Sciatic nerve (tissue), 2 donors: ENCODE measurements around the gene COPS8. TPM values are rescaled to one million over a fixed set of nuclear protein-coding genes. Genes with fewer than 3 reads are reported as not detected.

ENCODE experiments used
- ATAC-seq: fragments of 200-7000 bp; cut with Tn5 transposase; one replicate; pipeline ENCODE4 v1.9.1; 2020; ENCODE audit warnings: mild to moderate bottlenecking, moderate library complexity
- DNase-seq: peaks from one replicate; pipeline ENCODE4 v3.0.0-alpha.2; 2020; ENCODE audit warnings: low spot score
- intact Hi-C: fragments of 100-400 bp; cut with DNase I; formaldehyde crosslinking; loops from one replicate; pipeline ENCODE4 v1.14.2; 2022
- total RNA-seq: library from RNA; stranded (reverse); fragmentation: NEBNext Ultra II Directional; extraction: Animal tissue kit (Norgen Biotek cat#: 25700); gene quantifications from one replicate; pipeline ENCODE4 v1.2.1, GENCODE V29; 2021
- donor health status: DM: no; HTN: no; CAD: no.
- donor health status: DM: no; HTN: no; CAD: no.

The COPS8 gene
- total RNA-seq, 1 donor from 2014 or later: 51.4 TPM

- no peak for DNase-seq
- intact Hi-C loops: no loop called here
- ATAC-seq: no peak
Measured at GRCh38 chr2:237126519-237127174, 41.0 kb downstream of the COPS8 start.

DNA sequence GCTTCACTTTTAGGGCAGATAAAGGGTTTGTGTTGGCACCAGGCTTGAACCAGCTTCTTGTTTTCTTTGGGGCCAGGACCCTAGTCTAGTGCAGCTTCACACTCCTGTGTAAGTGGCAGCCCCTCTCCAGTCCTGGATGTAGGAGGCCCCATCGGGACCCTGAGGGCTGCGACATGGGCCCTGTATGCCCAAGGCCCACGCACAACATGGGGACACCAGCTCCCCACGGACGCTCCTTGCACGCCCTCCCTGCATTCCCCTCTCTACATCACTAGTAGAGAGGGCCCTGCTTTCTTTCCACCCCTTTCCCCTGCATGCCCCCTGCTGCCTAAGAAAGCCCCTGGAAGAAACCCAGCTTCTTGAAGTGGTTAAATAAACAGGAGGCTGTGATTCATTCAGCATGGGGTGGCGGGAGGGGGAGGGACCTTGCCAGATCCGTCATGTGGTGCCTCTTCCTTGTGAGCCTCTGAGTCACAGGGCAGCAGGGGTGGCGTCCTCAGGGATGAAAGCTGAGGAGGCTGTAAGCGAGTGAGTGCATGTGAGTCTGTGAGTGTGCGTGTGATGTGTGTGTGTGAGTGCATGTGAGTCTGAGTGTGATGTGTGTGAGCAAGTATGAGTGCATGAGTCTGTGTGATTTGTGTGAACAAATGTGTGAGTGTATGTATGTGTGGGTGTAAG is 42.5 kb downstream of the COPS8 start:
- ATAC-seq (peak; percentile 99), DNase-seq (peak; percentile 94)
- intact Hi-C loops: no loop called here

- no peak for DNase-seq
- no peak for ATAC-seq
- intact Hi-C loops: no loop called here
Measured at GRCh38 chr2:237128845-237129592, 43.3 kb downstream of the COPS8 start.

DNA sequence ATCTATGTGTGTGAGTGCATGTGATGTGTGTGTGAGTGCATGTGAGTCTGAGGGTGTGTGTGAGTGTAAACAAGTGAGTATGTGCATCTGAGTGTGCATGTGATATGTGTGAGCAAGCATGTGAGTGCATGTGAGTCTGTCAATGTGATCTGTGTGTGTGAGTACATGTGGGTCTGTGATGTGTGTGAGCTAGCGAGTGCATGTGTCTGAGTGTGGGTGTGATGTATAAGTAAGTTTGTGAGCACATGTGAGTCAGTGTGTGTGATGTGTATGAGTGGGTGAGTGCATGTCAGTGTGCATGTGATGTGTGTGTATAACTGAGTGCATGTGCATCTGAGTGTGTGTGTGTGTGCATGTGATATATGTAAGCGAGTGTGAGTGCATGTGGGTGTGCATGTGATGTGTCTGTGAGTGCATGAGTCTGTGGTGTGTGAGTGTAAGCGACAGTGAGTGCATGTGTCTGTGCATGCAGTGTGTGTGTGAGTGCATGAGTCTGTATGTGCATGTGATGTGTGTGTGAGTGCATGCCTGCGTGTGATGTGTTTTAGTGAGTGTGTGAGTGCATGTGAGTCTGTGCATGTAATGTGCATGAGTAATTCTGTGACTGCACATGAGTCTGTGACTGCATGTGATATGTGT is 44.1 kb downstream of the COPS8 start:
- no peak for DNase-seq
- intact Hi-C loops: no loop called here

DNA sequence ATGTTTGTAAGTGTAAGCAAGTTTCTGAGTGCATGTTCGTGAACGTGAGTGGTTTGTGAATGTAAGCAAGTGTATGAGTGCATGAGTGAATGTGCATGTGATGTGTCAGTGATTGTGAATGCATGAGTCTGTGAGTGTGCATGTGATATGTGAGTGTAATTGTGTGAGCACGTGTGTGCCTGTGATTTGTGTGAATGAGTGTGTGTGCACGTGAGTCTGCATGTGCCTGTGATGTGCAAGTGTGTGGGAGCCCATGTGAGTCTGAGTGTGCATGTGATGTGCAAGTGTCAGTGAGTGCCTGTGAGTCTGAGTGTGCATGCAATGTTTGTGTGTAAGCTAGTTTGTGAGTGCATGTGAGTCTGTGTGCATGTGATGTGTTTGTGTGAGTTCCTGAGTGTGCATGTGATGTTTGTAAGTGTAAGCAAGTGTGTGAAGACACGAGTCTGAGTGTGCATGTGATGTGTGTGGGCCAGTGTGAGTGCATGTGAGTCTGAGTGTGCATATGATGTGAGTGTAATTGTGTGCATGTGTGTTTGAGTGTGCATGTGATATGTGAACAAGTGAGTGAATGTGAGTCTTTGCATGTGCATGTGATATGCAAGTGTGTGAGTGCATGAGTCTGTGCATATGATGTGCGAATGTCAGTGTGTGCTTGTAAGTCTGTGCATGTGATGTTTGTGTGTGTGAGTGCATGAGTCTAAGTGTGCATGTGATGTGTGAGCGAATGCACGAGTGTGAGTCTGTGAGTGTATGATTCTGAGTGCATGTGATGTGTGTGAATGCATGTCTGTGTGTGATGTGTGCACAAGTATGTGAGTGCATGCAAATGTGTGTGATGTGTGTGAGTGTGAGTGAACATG is 45.1 kb downstream of the COPS8 start:
- intact Hi-C loops: no loop called here
- ATAC-seq: no peak
- no peak for DNase-seq

More for the DNA sequence above, 44.1 kb downstream of the COPS8 start:
- no peak for ATAC-seq

DNA sequence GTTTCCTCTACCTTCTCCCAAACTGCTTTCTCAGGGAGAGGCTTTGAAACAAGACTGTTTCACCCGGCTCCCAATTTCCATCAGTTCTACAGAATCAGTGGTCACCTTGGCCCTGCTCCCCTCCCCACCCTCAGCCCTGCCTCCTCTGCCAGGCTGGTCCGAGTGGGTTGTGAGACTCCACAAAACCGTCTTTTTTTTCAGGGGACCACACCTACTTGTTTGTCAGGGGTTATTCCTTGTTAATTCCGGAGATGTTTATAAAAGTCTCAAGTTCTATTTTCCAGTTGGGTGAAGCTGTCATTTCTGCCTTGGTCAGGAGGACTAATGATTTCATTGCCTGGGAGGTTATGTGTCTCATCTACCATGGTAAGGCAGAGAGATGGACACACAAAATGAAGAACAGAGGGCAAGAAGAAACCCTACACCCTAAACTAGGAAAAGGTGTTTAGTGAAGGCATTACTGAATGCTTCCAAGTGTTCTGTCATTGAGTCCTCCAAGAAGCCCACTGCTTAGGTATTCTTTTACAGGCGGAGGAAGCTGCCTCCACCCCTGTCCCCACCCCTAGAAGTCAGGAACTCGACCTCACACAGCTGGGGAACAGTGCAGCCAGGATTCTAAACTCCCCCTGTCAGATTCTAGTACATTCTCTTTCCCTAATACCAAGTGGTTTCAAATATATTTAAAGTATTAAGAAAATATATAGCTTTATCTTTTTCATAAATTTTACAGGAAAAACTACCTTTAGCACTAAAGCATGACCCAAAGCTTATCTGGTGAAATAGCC is 46.3 kb downstream of the COPS8 start:
- no peak for ATAC-seq
- DNase-seq: no peak
- intact Hi-C loops: no loop called here

GRCh38 chr2:237132799-237133198 is 47.1 kb downstream of the COPS8 start:
- DNase-seq (no peak), ATAC-seq (no peak)
- intact Hi-C loops: no loop called here

DNA sequence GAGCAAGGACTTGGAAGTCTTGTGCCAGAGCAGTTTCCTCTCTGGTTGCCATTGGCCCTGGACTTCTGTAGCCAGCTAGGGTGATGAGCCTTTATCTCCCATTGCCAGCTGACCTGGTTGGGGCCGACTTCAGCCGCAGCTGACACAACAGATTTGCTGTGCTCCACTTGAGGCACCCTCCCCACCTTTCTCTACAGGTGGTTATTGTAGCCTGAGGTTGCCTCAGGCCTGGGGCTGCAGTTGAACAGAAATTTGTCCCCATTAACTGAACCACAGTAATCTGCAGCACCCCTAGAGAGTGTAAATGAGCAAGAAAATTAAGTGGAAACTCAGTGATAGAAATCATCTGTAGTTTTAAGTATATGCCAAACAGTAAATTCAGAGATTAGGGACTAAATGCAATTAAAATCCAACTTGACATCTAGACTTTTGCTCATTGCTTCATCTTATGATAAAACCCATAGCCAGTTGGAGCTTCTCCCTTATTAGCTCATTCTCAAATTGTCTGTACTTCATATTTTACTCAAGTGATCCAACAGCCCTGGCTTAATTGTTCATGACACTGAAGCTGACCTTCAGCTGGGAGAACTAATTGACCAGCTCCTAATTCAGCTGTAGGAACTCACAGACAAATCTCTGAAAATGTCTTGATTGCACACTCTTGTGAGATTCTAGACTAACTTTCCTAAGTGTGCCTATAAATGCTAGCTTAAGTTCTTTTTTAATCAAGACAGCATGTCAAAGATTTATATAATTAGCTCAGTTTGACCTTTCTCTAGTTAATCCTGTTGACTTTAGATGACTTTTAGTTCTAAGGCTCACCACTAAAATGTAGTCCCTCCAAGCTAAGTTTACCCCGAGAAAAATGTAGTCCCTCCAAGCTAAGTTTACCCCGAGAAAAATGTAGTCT is 48.9 kb downstream of the COPS8 start:
- intact Hi-C loops: no loop called here
- ATAC-seq (no peak), DNase-seq (no peak)

GRCh38 chr2:237136824-237137223 is 51.1 kb downstream of the COPS8 start:
- DNase-seq (no peak), ATAC-seq (no peak)
- intact Hi-C loops: no loop called here

DNA sequence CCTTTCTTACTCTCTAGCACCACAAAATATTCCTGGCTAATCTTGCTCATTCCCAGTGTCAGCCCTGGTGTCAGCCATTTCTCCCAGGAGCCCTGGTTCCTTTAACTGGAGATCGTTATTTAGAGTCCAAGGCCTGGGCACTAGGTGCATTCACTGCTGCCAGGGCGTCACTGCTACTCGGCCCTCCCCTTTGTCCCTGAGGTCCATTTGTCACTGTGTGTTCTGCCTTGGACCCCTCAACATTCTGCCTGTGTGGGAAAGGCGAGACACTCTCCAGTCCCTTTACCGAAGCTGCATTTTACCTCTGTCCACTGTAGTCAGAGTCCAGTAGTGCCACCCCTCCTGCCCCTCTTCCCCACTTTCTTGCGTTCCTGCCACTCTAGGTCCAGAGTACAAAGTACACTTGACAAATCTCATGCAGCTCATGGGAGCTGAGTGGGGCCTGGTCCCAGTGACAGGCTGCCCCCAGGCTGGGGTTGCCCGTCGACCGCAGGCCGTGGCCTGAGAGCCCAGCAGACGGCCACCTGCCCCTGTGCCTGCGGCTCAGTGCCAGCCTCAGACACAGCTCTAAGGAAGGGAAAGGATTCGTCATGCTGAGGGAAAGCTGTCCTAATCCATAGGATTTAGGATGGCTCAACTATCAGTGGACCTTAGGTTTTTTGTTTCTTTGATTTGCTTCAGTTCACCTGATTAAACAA is 52.1 kb downstream of the COPS8 start:
- ATAC-seq: no peak
- DNase-seq: no peak
- intact Hi-C loops: no loop called here

DNA sequence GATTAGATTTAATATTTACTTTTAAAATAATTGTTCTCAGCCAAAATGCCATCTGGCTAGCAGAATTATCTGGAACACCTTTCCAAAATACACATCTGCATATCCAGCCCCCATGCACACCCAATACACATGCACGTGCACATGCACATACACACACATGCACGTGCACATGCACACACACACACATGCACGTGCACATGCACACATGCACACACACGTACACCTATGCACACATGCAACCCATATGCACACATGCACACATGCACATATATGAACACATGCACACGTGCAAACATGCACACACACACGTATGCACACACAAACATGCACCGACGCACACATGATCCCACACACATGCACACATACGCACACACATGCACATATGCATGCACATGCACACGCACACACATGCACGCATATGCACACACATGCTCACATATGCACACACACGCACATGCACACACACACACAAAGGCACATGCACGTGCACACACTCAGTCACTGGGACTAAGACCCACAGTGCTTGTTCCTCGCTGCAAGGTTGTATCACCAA is 53.5 kb downstream of the COPS8 start:
- DNase-seq (no peak), ATAC-seq (no peak)
- intact Hi-C loops: no loop called here

GRCh38 chr2:237140689-237141285 is 55.1 kb downstream of the COPS8 start:
- ATAC-seq (no peak), DNase-seq (no peak)
- intact Hi-C loops: no loop called here

- ATAC-seq (no peak), DNase-seq (no peak)
- intact Hi-C loops: no loop called here
Measured at GRCh38 chr2:237141571-237142051, 55.9 kb downstream of the COPS8 start.

- intact Hi-C loops: no loop called here
- DNase-seq (no peak), ATAC-seq (peak; percentile 37)
Measured at GRCh38 chr2:237143118-237143517, 57.4 kb downstream of the COPS8 start.

DNA sequence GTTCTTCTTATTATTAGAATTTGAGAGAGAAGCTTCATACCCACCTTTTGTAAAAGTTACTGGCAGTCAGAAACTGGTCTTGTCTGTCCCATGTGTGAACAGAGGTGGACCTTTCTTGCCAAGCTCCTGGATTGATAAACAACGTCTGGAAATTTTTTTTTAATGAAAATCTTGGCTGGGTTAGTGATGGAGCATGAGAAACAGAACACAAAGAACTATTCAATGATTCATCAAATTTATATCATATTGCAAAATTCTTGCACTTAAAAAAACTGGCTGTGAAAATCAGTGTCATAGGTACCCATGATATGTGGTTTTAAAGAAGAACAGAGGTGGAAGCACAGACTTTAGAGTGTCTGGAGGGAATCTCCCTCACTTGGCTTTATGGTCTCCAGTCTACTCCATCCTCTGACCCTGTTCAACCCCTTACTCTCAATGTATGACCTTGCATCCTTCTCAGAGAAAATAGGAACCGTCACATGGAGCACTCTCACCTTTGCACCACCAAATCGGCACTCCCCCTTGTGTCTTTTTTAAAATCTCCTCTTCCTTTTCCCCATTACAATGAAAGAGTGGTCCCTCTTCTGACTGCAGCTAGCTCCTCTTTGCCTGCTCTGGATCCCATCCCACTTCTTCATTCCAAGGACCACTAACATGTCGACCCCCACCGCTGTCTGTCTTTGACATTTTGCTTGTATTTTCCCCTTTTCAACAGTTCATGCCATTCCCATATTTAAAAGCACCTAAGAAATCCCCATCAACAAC is 58.2 kb downstream of the COPS8 start:
- no peak for DNase-seq
- intact Hi-C loops: no loop called here
- peak; percentile 78 for ATAC-seq
